Trophoblast cell (in vitro differentiated cells and primary cell): Measurements from ENCODE around the gene RNF114.
"Not testable (repeated sequence)": the region's sequence is repeated elsewhere in the genome, so short reads cannot be mapped to it uniquely, and the experiment has no call there.

Experiments used
- DNase-seq, 2 donors: peaks; one replicate each; pipeline ENCODE4 v3.0.0-alpha.2; 2016
- H2AFZ ChIP-seq: 2 replicates; pipeline ENCODE4 v1.6.1; 2013; ENCODE audit warnings: low read length, moderate library complexity, mild to moderate bottlenecking; ENCODE audit not compliant: insufficient read depth, poor library complexity
- H2AK5ac ChIP-seq: 2 replicates; pipeline ENCODE4 v1.6.1; 2013; ENCODE audit warnings: mild to moderate bottlenecking, low read length
- H2BK120ac ChIP-seq: 2 replicates; pipeline ENCODE4 v1.6.1; 2013; ENCODE audit warnings: low read length, mild to moderate bottlenecking, moderate library complexity; ENCODE audit not compliant: insufficient read depth, poor library complexity
- H2BK12ac ChIP-seq: 2 replicates; pipeline ENCODE4 v1.6.1; 2013; ENCODE audit warnings: mild to moderate bottlenecking, low read length, moderate library complexity
- H2BK5ac ChIP-seq: 2 replicates; pipeline ENCODE4 v1.6.1; 2013; ENCODE audit warnings: low read length, low read depth, moderate library complexity, mild to moderate bottlenecking; ENCODE audit not compliant: poor library complexity
- H3K14ac ChIP-seq: 2 replicates; pipeline ENCODE4 v1.6.1; 2013; ENCODE audit warnings: mild to moderate bottlenecking, low read length
- H3K18ac ChIP-seq: 2 replicates; pipeline ENCODE4 v1.6.1; 2013; ENCODE audit warnings: mild to moderate bottlenecking, low read length
- H3K23ac ChIP-seq: 2 replicates; pipeline ENCODE4 v1.6.1; 2013; ENCODE audit warnings: low read length
- H3K27ac ChIP-seq: 2 replicates; pipeline ENCODE4 v1.5.1; 2013; ENCODE audit warnings: low read depth, mild to moderate bottlenecking, inconsistent platforms, low read length, moderate library complexity
- H3K27me3 ChIP-seq: 2 replicates; pipeline ENCODE4 v1.6.1; 2013; ENCODE audit warnings: inconsistent platforms, mild to moderate bottlenecking, low read length, moderate library complexity; ENCODE audit not compliant: insufficient read depth
- H3K36me3 ChIP-seq, 2 experiments: 1 replicate in 1 of 2; 2 replicates in 1 of 2; pipeline ENCODE4 v1.6.1; 2013; ENCODE audit warnings: low read length in 2 of 2, mild to moderate bottlenecking in 2 of 2, moderate library complexity in 1 of 2; ENCODE audit not compliant: insufficient read depth in 2 of 2, control insufficient read depth in 1 of 2
- H3K4ac ChIP-seq: 2 replicates; pipeline ENCODE4 v1.6.1; 2013; ENCODE audit warnings: low read depth, mild to moderate bottlenecking, low read length, moderate library complexity
- H3K4me1 ChIP-seq, 2 experiments: 1 replicate in 1 of 2; 2 replicates in 1 of 2; pipeline ENCODE4 v1.6.1; 2013; ENCODE audit warnings: low read length in 2 of 2, mild to moderate bottlenecking in 2 of 2, moderate library complexity in 1 of 2; ENCODE audit not compliant: insufficient read depth in 2 of 2, control insufficient read depth in 1 of 2
- H3K4me2 ChIP-seq: 2 replicates; pipeline ENCODE4 v1.6.1; 2013; ENCODE audit warnings: inconsistent platforms, mild to moderate bottlenecking, low read length, moderate library complexity
- H3K4me3 ChIP-seq: 2 replicates; pipeline ENCODE4 v1.5.1; 2013; ENCODE audit warnings: mild to moderate bottlenecking, low read depth, low read length, inconsistent platforms
- H3K79me1 ChIP-seq: one replicate; pipeline ENCODE4 v1.6.1; 2013; ENCODE audit warnings: low read length
- H3K79me2 ChIP-seq: 2 replicates; pipeline ENCODE4 v1.6.1; 2013; ENCODE audit warnings: low read length, mild to moderate bottlenecking; ENCODE audit not compliant: control insufficient read depth, insufficient read depth, poor library complexity
- H3K9ac ChIP-seq: 2 replicates; pipeline ENCODE4 v1.6.1; 2013; ENCODE audit warnings: mild to moderate bottlenecking, low read length
- H3K9me3 ChIP-seq: 2 replicates; pipeline ENCODE4 v1.6.1; 2013; ENCODE audit warnings: low read depth, mild to moderate bottlenecking, control low read depth, inconsistent platforms, low read length; ENCODE audit not compliant: insufficient read depth
- H4K12ac ChIP-seq: 2 replicates; pipeline ENCODE4 v1.6.1; 2013; ENCODE audit warnings: low read depth, mild to moderate bottlenecking, low read length, moderate library complexity
- H4K8ac ChIP-seq: 2 replicates; pipeline ENCODE4 v1.6.1; 2013; ENCODE audit warnings: low read depth, mild to moderate bottlenecking, low read length, moderate library complexity
- H4K91ac ChIP-seq: one replicate; pipeline ENCODE4 v1.6.1; 2013; ENCODE audit warnings: low read depth, mild to moderate bottlenecking, low read length, moderate library complexity
- WGBS: extraction: QIAGEN DNeasy Blood & Tissue Kit; methylation state at CpG from one replicate; pipeline ENCODE4 v1.1.7; 2013; ENCODE audit warnings: missing lambda C conversion rate; ENCODE audit not compliant: insufficient read length, insufficient coverage; ENCODE audit errors: extremely low coverage; 5-methylcytosine and 5-hydroxymethylcytosine counted together

RNF114 gene

GRCh38 chr20:49955167-49955566 is 19.0 kb downstream of the RNF114 start:
- Histone ChIP-seq H3K9ac (no peak overlapping the region), H3K27ac (no peak overlapping the region), H4K8ac (no peak overlapping the region), H3K14ac (no peak overlapping the region), H3K23ac (no peak overlapping the region), H3K9me3 (no peaks in the 10 kb centered on the region), H2BK12ac (no peak overlapping the region), H3K36me3 (peaks cover 42 to 62% of the 10 kb centered on the region in 2 experiments), H4K12ac (peak overlapping the region; percentile 12), H3K27me3 (no peaks in the 10 kb centered on the region), H4K91ac (no peak overlapping the region), H2AK5ac (no peak overlapping the region), H3K4ac (no peak overlapping the region), H3K18ac (no peak overlapping the region), H3K4me2 (no peak overlapping the region), H2AFZ (no peak overlapping the region), H2BK5ac (no peak overlapping the region), H3K79me2 (no peaks in the 10 kb centered on the region), H3K4me1 (no peaks in the 10 kb centered on the region), H3K79me1 (no peaks in the 10 kb centered on the region), H2BK120ac (no peak overlapping the region), H3K4me3 (no peak overlapping the region)
- no CpG with 5 or more reads among the region's 3 CpGs for WGBS
- no peak for DNase-seq

GRCh38 chr20:49955830-49956396 is 19.7 kb downstream of the RNF114 start:
- not testable (repeated sequence) for H3K23ac ChIP-seq, H3K79me1 ChIP-seq, H4K12ac ChIP-seq, H2AK5ac ChIP-seq, H2BK12ac ChIP-seq, DNase-seq, H3K4me3 ChIP-seq, H3K79me2 ChIP-seq, H3K14ac ChIP-seq, H2BK5ac ChIP-seq, H3K4ac ChIP-seq, H3K18ac ChIP-seq, H3K4me1 ChIP-seq, H3K9ac ChIP-seq, H2BK120ac ChIP-seq, H3K27ac ChIP-seq, H4K91ac ChIP-seq, H3K9me3 ChIP-seq, H3K4me2 ChIP-seq, H4K8ac ChIP-seq, H2AFZ ChIP-seq, H3K27me3 ChIP-seq
- WGBS: no CpG with 5 or more reads among the region's 12 CpGs
- H3K36me3 ChIP-seq: peaks cover 37 to 56% of the 10 kb centered on the region in 2 experiments

DNA sequence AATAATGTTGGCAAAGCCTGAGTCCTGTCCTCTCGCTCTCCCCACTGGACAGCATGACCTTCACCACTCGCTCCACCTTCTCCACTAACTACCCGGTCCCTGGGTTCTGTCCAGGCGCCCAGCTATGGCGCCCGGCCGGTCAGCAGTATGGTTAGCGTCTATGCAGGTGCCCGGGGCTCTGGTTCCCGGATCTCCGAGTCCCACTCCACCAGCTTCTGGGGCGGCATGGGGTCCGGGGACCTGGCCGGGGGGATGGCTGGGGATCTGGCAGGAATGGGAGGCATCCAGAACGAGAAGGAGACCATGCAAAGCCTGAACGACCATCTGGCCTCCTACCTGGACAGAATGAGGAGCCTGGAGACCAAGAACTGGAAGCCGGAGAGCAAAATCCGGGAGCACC is 20.5 kb downstream of the RNF114 start:
- Histone ChIP-seq H3K4me1 (no peaks in the 10 kb centered on the region), H2BK12ac (no peak overlapping the region), H3K9me3 (no peaks in the 10 kb centered on the region), H2AFZ (no peak overlapping the region), H4K12ac (no peak overlapping the region), H3K4me3 (no peak overlapping the region), H4K8ac (no peak overlapping the region), H3K18ac (no peak overlapping the region), H3K23ac (no peak overlapping the region), H3K27me3 (no peaks in the 10 kb centered on the region), H3K9ac (no peak overlapping the region), H3K36me3 (peaks cover 32 to 55% of the 10 kb centered on the region in 2 experiments), H3K27ac (no peak overlapping the region), H3K14ac (no peak overlapping the region), H3K79me2 (no peaks in the 10 kb centered on the region), H3K4me2 (no peak overlapping the region), H3K79me1 (no peaks in the 10 kb centered on the region), H2BK5ac (no peak overlapping the region), H2AK5ac (no peak overlapping the region), H4K91ac (no peak overlapping the region), H2BK120ac (no peak overlapping the region), H3K4ac (no peak overlapping the region)
- no peak for DNase-seq
- WGBS: no CpG with 5 or more reads among the region's 18 CpGs

GRCh38 chr20:49957089-49957938 is 21.1 kb downstream of the RNF114 start:
- WGBS: no CpG with 5 or more reads among the region's 12 CpGs
- not testable (repeated sequence) for H3K27ac ChIP-seq, H3K4me2 ChIP-seq, H4K91ac ChIP-seq, H2BK120ac ChIP-seq, H3K23ac ChIP-seq, H3K4me3 ChIP-seq, H3K79me2 ChIP-seq, H4K8ac ChIP-seq, H2BK12ac ChIP-seq, H3K4me1 ChIP-seq, H3K27me3 ChIP-seq, DNase-seq, H4K12ac ChIP-seq, H3K18ac ChIP-seq, H3K79me1 ChIP-seq, H3K9ac ChIP-seq, H2AK5ac ChIP-seq, H3K14ac ChIP-seq, H3K9me3 ChIP-seq, H3K4ac ChIP-seq, H2AFZ ChIP-seq, H2BK5ac ChIP-seq
- H3K36me3 ChIP-seq: peaks cover 26 to 49% of the 10 kb centered on the region in 2 experiments
